ENCODE measurements around the gene AFF1.

Gene AFF1

DNA sequence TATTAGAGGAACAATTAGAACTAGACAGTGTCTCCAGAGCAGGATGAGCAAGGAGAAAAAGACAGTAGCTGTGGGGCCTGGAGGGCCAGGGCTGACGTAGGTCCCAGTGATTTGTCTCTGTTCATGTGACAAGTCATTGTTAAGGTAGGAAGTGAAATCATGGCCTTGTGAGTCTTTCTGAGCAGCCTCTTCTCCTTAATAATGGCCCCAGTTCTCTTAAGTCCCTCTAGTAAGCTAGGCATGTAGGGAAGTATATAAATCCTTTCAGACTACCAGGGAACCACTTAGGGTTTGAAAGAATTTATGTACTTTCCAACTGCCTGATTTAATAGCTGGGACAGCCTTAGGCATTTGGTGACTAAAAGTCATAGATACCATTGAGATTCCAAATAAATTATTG lies 152.6 kb downstream of the AFF1 start:
- TF ChIP-seq POLR2AphosphoS5 (IDR thresholded peaks at IDR 0.05; ENCODE audit: low read depth, low read length): no peak
- no peak for TF ChIP-seq FOXP2 (optimal IDR thresholded peaks at IDR 0.05; ENCODE audit: borderline replicate concordance, extremely low read depth, extremely low read length, insufficient read depth)
- no peak for TF ChIP-seq TAF1 (IDR thresholded peaks at IDR 0.05; ENCODE audit: borderline replicate concordance, insufficient read depth, low read length)
- no peak for TF ChIP-seq SIN3A (IDR thresholded peaks at IDR 0.05; ENCODE audit: borderline replicate concordance, insufficient read depth, low read length)
- TF ChIP-seq, protein P1, sequence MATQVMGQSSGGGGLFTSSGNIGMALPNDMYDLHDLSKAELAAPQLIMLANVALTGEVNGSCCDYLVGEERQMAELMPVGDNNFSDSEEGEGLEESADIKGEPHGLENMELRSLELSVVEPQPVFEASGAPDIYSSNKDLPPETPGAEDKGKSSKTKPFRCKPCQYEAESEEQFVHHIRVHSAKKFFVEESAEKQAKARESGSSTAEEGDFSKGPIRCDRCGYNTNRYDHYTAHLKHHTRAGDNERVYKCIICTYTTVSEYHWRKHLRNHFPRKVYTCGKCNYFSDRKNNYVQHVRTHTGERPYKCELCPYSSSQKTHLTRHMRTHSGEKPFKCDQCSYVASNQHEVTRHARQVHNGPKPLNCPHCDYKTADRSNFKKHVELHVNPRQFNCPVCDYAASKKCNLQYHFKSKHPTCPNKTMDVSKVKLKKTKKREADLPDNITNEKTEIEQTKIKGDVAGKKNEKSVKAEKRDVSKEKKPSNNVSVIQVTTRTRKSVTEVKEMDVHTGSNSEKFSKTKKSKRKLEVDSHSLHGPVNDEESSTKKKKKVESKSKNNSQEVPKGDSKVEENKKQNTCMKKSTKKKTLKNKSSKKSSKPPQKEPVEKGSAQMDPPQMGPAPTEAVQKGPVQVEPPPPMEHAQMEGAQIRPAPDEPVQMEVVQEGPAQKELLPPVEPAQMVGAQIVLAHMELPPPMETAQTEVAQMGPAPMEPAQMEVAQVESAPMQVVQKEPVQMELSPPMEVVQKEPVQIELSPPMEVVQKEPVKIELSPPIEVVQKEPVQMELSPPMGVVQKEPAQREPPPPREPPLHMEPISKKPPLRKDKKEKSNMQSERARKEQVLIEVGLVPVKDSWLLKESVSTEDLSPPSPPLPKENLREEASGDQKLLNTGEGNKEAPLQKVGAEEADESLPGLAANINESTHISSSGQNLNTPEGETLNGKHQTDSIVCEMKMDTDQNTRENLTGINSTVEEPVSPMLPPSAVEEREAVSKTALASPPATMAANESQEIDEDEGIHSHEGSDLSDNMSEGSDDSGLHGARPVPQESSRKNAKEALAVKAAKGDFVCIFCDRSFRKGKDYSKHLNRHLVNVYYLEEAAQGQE (IDR thresholded peaks at IDR 0.05; ENCODE audit: insufficient read depth in 1 of 2, low read depth in 2 of 2, low read length in 2 of 2): no peak

DNA sequence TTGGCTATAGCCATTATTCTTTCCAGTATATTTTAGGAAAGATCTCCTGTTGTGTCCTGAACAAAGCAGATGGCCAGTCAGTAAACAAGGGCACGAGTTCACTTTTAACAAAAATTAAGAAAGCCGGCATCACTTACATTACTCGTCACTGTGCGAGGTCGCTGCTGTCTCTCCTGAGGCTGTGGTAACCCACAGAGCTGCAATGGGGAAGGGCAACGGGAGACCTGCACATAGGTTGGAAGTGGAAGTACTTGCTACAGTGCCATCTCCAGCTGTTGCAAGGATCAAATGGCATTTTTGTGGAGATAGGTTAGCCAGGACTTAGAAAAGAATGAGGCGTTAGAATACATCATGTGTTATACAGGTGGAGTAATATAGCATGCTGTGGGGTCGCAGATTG lies 153.4 kb downstream of the AFF1 start:
- TF ChIP-seq SIN3A (IDR thresholded peaks at IDR 0.05; ENCODE audit: borderline replicate concordance, insufficient read depth, low read length) (no peak), TAF1 (IDR thresholded peaks at IDR 0.05; ENCODE audit: borderline replicate concordance, insufficient read depth, low read length) (no peak), POLR2AphosphoS5 (IDR thresholded peaks at IDR 0.05; ENCODE audit: low read depth, low read length) (no peak), FOXP2 (optimal IDR thresholded peaks at IDR 0.05; ENCODE audit: borderline replicate concordance, extremely low read depth, extremely low read length, insufficient read depth) (no peak)
- TF ChIP-seq, protein P1 (IDR thresholded peaks at IDR 0.05; ENCODE audit: insufficient read depth in 1 of 2, low read depth in 2 of 2, low read length in 2 of 2): no peak

DNA sequence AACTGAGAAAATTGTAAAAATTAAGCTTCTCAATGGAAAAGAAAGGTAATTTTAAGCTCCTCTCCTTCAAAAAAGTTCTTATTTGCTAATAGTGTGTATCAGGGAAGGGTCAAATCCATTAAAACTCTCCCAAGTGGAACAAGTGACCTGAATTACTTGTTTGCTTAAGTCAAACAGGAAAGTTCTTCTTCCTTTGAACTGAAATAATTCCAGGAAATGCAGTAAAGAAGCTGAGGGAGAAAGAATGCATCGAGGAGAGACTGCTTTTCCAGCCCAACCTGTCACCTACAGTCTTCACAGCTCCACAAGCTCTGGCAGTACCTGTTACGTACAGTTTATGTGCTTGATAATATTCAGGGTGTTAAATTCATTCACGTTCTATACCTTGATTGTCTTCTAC lies 154.6 kb downstream of the AFF1 start:
- TF ChIP-seq POLR2AphosphoS5 (IDR thresholded peaks at IDR 0.05; ENCODE audit: low read depth, low read length): no peak
- TF ChIP-seq, protein P1 (IDR thresholded peaks at IDR 0.05; ENCODE audit: insufficient read depth in 1 of 2, low read depth in 2 of 2, low read length in 2 of 2): no peak
- TF ChIP-seq FOXP2 (optimal IDR thresholded peaks at IDR 0.05; ENCODE audit: borderline replicate concordance, extremely low read depth, extremely low read length, insufficient read depth): no peak

DNA sequence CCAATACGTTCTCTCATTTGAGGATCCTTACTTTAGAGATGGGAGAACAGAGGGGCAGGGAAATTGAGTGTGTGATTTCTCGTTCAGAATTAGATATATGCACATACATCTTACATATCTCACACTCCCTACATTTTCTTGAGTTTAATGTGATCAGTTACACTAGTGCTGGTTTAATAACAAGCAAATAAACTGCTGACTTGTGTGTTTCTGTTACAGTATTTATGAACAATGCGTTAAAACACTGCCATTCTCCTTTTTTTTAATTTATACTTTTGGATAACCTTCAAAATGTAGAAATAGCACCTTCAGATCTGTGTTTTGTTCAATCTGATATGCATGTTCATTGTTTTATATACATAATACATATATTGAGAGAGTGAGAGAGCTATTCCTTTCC lies 155.5 kb downstream of the AFF1 start:
- TF ChIP-seq FOXP2 (optimal IDR thresholded peaks at IDR 0.05; ENCODE audit: borderline replicate concordance, extremely low read depth, extremely low read length, insufficient read depth): no peak
- TF ChIP-seq SIN3A (IDR thresholded peaks at IDR 0.05; ENCODE audit: borderline replicate concordance, insufficient read depth, low read length): no peak
- TF ChIP-seq, protein P1 (IDR thresholded peaks at IDR 0.05; ENCODE audit: insufficient read depth in 1 of 2, low read depth in 2 of 2, low read length in 2 of 2): no peak
- no peak for TF ChIP-seq TAF1 (IDR thresholded peaks at IDR 0.05; ENCODE audit: borderline replicate concordance, insufficient read depth, low read length)
- TF ChIP-seq POLR2AphosphoS5 (IDR thresholded peaks at IDR 0.05; ENCODE audit: low read depth, low read length): no peak

Measured in PFSK-1 (cell line).